ENCODE data around the gene ANKMY1. TPM values are rescaled to one million over a fixed set of nuclear protein-coding genes. Genes with fewer than 3 reads are reported as not detected.

ANKMY1 gene
- polyA plus RNA-seq, 3 donors, result 2.1 to 22.9 (median 2.9) TPM

GRCh38 chr2:240455647-240456446 is 101.9 kb downstream of the ANKMY1 start:
- Histone ChIP-seq H3K4me3 (replicated peaks in 1 of 3; ENCODE audit: low read depth in 2 of 3, low read length in 3 of 3) (no peak overlapping the region), H4K20me1 (ENCODE audit: insufficient read depth, low read length) (no peaks in the 10 kb centered on the region), H3K9me3 (replicated peaks in 1 of 2; ENCODE audit: control insufficient read depth in 1 of 2, insufficient read depth in 1 of 2, low read length in 2 of 2) (peaks cover 0 to 13% of the 10 kb centered on the region in 2 donors), H3K79me2 (ENCODE audit: insufficient read depth, low read length) (no peaks in the 10 kb centered on the region), H3K9ac (ENCODE audit: insufficient read depth, low read length, poor library complexity, severe bottlenecking) (no peak overlapping the region), H3K4me1 (ENCODE audit: control insufficient read depth in 1 of 2, insufficient read depth in 2 of 2, low read length in 2 of 2) (no peaks in the 10 kb centered on the region), H3K4me2 (replicated peaks; ENCODE audit: extremely low read depth, low read length, poor library complexity, severe bottlenecking) (no peak overlapping the region), H3K36me3 (replicated peaks in 1 of 2; ENCODE audit: control insufficient read depth in 1 of 2, insufficient read depth in 2 of 2, low read length in 2 of 2) (no peaks in the 10 kb centered on the region), H2AFZ (ENCODE audit: insufficient read depth, low read depth, low read length, poor library complexity, severe bottlenecking) (no peak overlapping the region), H3K27me3 (ENCODE audit: control insufficient read depth in 2 of 2, insufficient read depth in 2 of 2, low read length in 2 of 2) (peaks cover 26 to 54% of the 10 kb centered on the region in 2 donors), H3K27ac (ENCODE audit: low read depth in 1 of 2, low read length in 2 of 2) (no peak overlapping the region)
- 4% methylated on average over 49 of the region's 55 CpGs for WGBS (ENCODE audit: insufficient coverage)
- Mint-ChIP-seq H3K4me1 (no peaks in the 10 kb centered on the region), H3K27me3 (ENCODE audit: low read depth in 3 of 3) (peaks cover 50 to 70% (median 51%) of the 10 kb centered on the region in 3 donors), H3K27ac (no peak overlapping the region), H3K4me3 (peak overlapping the region in 1 of 2 donors; percentile 60), H3K9me3 (peaks cover 0 to 16% (median 3%) of the 10 kb centered on the region in 7 donors), H3K36me3 (peaks cover 2 to 5% of the 10 kb centered on the region in 2 donors)
- no peak for DNase-seq
- no peak for TF ChIP-seq CTCF (IDR thresholded peaks at IDR 0.05)
- intact Hi-C loops (cut with micrococcal nuclease), result no loop called here

GRCh38 chr2:240455272-240455646 is 102.5 kb downstream of the ANKMY1 start:
- Histone ChIP-seq H3K4me3 (replicated peaks in 1 of 3; ENCODE audit: low read depth in 2 of 3, low read length in 3 of 3) (no peak overlapping the region), H3K27me3 (ENCODE audit: control insufficient read depth in 2 of 2, insufficient read depth in 2 of 2, low read length in 2 of 2) (peaks cover 26 to 60% of the 10 kb centered on the region in 2 donors), H3K36me3 (replicated peaks in 1 of 2; ENCODE audit: control insufficient read depth in 1 of 2, insufficient read depth in 2 of 2, low read length in 2 of 2) (no peaks in the 10 kb centered on the region), H3K79me2 (ENCODE audit: insufficient read depth, low read length) (no peaks in the 10 kb centered on the region), H3K27ac (ENCODE audit: low read depth in 1 of 2, low read length in 2 of 2) (no peak overlapping the region), H3K9ac (ENCODE audit: insufficient read depth, low read length, poor library complexity, severe bottlenecking) (no peak overlapping the region), H3K4me1 (ENCODE audit: control insufficient read depth in 1 of 2, insufficient read depth in 2 of 2, low read length in 2 of 2) (no peaks in the 10 kb centered on the region), H3K4me2 (replicated peaks; ENCODE audit: extremely low read depth, low read length, poor library complexity, severe bottlenecking) (no peak overlapping the region), H2AFZ (ENCODE audit: insufficient read depth, low read depth, low read length, poor library complexity, severe bottlenecking) (no peak overlapping the region), H4K20me1 (ENCODE audit: insufficient read depth, low read length) (no peaks in the 10 kb centered on the region), H3K9me3 (replicated peaks in 1 of 2; ENCODE audit: control insufficient read depth in 1 of 2, insufficient read depth in 1 of 2, low read length in 2 of 2) (peaks cover 0 to 13% of the 10 kb centered on the region in 2 donors)
- intact Hi-C loops (cut with micrococcal nuclease), result no loop called here
- H3K27ac Mint-ChIP-seq, result no peak overlapping the region
- peaks cover 56 to 75% (median 57%) of the 10 kb centered on the region in 3 donors for H3K27me3 Mint-ChIP-seq (ENCODE audit: low read depth in 3 of 3)
- no peak for DNase-seq
- H3K9me3 Mint-ChIP-seq, result peaks cover 0 to 16% (median 3%) of the 10 kb centered on the region in 7 donors
- no peaks in the 10 kb centered on the region for H3K4me1 Mint-ChIP-seq
- WGBS (ENCODE audit: insufficient coverage), result 22% methylated on average over 5 of the region's 7 CpGs
- H3K4me3 Mint-ChIP-seq, result peak overlapping the region in 1 of 2 donors; percentile 54
- no peak for TF ChIP-seq CTCF (IDR thresholded peaks at IDR 0.05)
- H3K36me3 Mint-ChIP-seq, result peaks cover 2 to 5% of the 10 kb centered on the region in 2 donors

Data from CD14-positive monocyte (primary cell).